ENCODE data around the gene RIBC2.

- no peak for TF ChIP-seq CTCF (IDR thresholded peaks at IDR 0.05)
- no peak for TF ChIP-seq RXRA (IDR thresholded peaks at IDR 0.05; ENCODE audit: borderline replicate concordance, low read depth)
Observed at GRCh38 chr22:45481661-45482060, 68.2 kb downstream of the RIBC2 start.

Data from SK-N-SH (cell line).